H9 (cell line): ENCODE data around the gene TCF15. TPM values are rescaled to one million over a fixed set of nuclear protein-coding genes. Genes with fewer than 3 reads are reported as not detected.

ENCODE experiments used
- DNase-seq: peaks from one replicate; pipeline ENCODE4 v3.0.0-alpha.2; 2017
- H2AFZ ChIP-seq: one replicate; pipeline ENCODE4 v1.6.1; 2013; ENCODE audit warnings: mild to moderate bottlenecking, low read length, control low read depth, moderate library complexity
- H2AK5ac ChIP-seq: 2 replicates; pipeline ENCODE4 v1.6.1; 2013; ENCODE audit warnings: low read length, control low read depth, mixed read lengths; ENCODE audit not compliant: insufficient read length
- H2BK120ac ChIP-seq: one replicate; pipeline ENCODE4 v1.6.1; 2013; ENCODE audit warnings: low read depth, mild to moderate bottlenecking, low read length, control low read depth, inconsistent platforms; ENCODE audit not compliant: poor library complexity, severe bottlenecking
- H2BK12ac ChIP-seq: 2 replicates; pipeline ENCODE4 v1.6.1; 2013; ENCODE audit warnings: low read length, control low read depth, mixed read lengths, low read depth; ENCODE audit not compliant: insufficient read length
- H2BK15ac ChIP-seq: 2 replicates; pipeline ENCODE4 v1.6.1; 2013; ENCODE audit warnings: low read depth, low read length, control low read depth
- H2BK20ac ChIP-seq: one replicate; pipeline ENCODE4 v1.6.1; 2013; ENCODE audit warnings: low read depth, mild to moderate bottlenecking, low read length, control low read depth, inconsistent platforms; ENCODE audit not compliant: poor library complexity, severe bottlenecking
- H2BK5ac ChIP-seq: 2 replicates; pipeline ENCODE4 v1.6.1; 2013; ENCODE audit warnings: low read length, control low read depth, mixed read lengths; ENCODE audit not compliant: insufficient read length
- H3K14ac ChIP-seq: 2 replicates; pipeline ENCODE4 v1.6.1; 2013; ENCODE audit warnings: low read length, control low read depth; ENCODE audit not compliant: insufficient read depth
- H3K18ac ChIP-seq: 2 replicates; pipeline ENCODE4 v1.6.1; 2013; ENCODE audit warnings: low read depth, mild to moderate bottlenecking, mixed read lengths, low read length, control low read depth; ENCODE audit not compliant: insufficient read length
- H3K23ac ChIP-seq: 2 replicates; pipeline ENCODE4 v1.6.1; 2013; ENCODE audit warnings: low read length, control low read depth, mixed read lengths, low read depth; ENCODE audit not compliant: insufficient read length
- H3K23me2 ChIP-seq: 2 replicates; pipeline ENCODE4 v1.6.1; 2013; ENCODE audit warnings: low read depth, mild to moderate bottlenecking, mixed read lengths, low read length, control low read depth; ENCODE audit not compliant: insufficient read length, poor library complexity, severe bottlenecking
- H3K27ac ChIP-seq: 2 replicates; pipeline ENCODE4 v1.5.1; 2013; ENCODE audit warnings: low read length, control low read depth, mixed read lengths, low read depth; ENCODE audit not compliant: insufficient read length
- H3K27me3 ChIP-seq: 2 replicates; pipeline ENCODE4 v1.6.1; 2013; ENCODE audit warnings: low read length, control low read depth, inconsistent platforms; ENCODE audit not compliant: insufficient read depth
- H3K4ac ChIP-seq: 2 replicates; pipeline ENCODE4 v1.6.1; 2013; ENCODE audit warnings: low read depth, mild to moderate bottlenecking, control low read depth, inconsistent platforms, low read length, moderate library complexity
- H3K4me1 ChIP-seq: 2 replicates; pipeline ENCODE4 v1.6.1; 2013; ENCODE audit warnings: low read length, control low read depth, inconsistent platforms; ENCODE audit not compliant: insufficient read depth
- H3K4me2 ChIP-seq: 2 replicates; pipeline ENCODE4 v1.6.1; 2013; ENCODE audit warnings: low read length, control low read depth, mixed read lengths; ENCODE audit not compliant: insufficient read length, insufficient read depth
- H3K56ac ChIP-seq: 2 replicates; pipeline ENCODE4 v1.6.1; 2013; ENCODE audit warnings: low read depth, mild to moderate bottlenecking, mixed read lengths, low read length, control low read depth; ENCODE audit not compliant: insufficient read length
- H3K79me1 ChIP-seq: 2 replicates; pipeline ENCODE4 v1.6.1; 2013; ENCODE audit warnings: low read depth, mild to moderate bottlenecking, moderate library complexity, low read length, control low read depth, inconsistent platforms; ENCODE audit not compliant: insufficient read depth, poor library complexity, severe bottlenecking
- H3K79me2 ChIP-seq: 2 replicates; pipeline ENCODE4 v1.6.1; 2013; ENCODE audit warnings: low read length, control low read depth, inconsistent platforms; ENCODE audit not compliant: insufficient read depth
- H3K9ac ChIP-seq: 2 replicates; pipeline ENCODE4 v1.6.1; 2013; ENCODE audit warnings: low read length, control low read depth, mixed read lengths; ENCODE audit not compliant: insufficient read length; ENCODE audit errors: extremely low read depth
- H3K9me3 ChIP-seq: one replicate; pipeline ENCODE4 v1.6.1; 2013; ENCODE audit warnings: low read depth, low read length, inconsistent platforms; ENCODE audit not compliant: control insufficient read depth
- H3T11ph ChIP-seq: one replicate; pipeline ENCODE4 v1.6.1; 2013; ENCODE audit warnings: mild to moderate bottlenecking, low read length, control low read depth, inconsistent platforms
- H4K20me1 ChIP-seq: one replicate; pipeline ENCODE4 v1.6.1; 2013; ENCODE audit not compliant: control insufficient read depth, insufficient read length, insufficient read depth
- H4K5ac ChIP-seq: 2 replicates; pipeline ENCODE4 v1.6.1; 2013; ENCODE audit warnings: low read depth, mild to moderate bottlenecking, mixed read lengths, low read length, control low read depth; ENCODE audit not compliant: insufficient read length
- H4K8ac ChIP-seq: replicated peaks from 2 replicates; pipeline ENCODE4 v1.6.1; 2013; ENCODE audit warnings: low read length, control low read depth, mixed read lengths, low read depth; ENCODE audit not compliant: insufficient read length
- H4K91ac ChIP-seq: 2 replicates; pipeline ENCODE4 v1.6.1; 2013; ENCODE audit warnings: low read depth, mild to moderate bottlenecking, moderate library complexity, mixed read lengths, low read length, control low read depth; ENCODE audit not compliant: insufficient read length
- H3K27ac Mint-ChIP-seq, 3 experiments: 2 replicates in 2 of 3; 3 replicates in 1 of 3; pipeline ENCODE4 v1.8.0; 2020 to 2021; ENCODE audit warnings: mixed read lengths in 3 of 3, mild to moderate bottlenecking in 1 of 3, moderate library complexity in 1 of 3
- H3K27me3 Mint-ChIP-seq: 2 replicates; pipeline ENCODE4 v1.8.0; 2021; ENCODE audit warnings: low read depth, mild to moderate bottlenecking, moderate library complexity, mixed read lengths
- H3K36me3 Mint-ChIP-seq, 3 experiments: 2 replicates in 2 of 3; 3 replicates in 1 of 3; pipeline ENCODE4 v1.8.0; 2020 to 2021; ENCODE audit warnings: low read depth in 3 of 3, mixed read lengths in 3 of 3; ENCODE audit not compliant: insufficient read depth in 1 of 3
- H3K4me1 Mint-ChIP-seq, 2 experiments: 2 replicates each; pipeline ENCODE4 v1.8.0; 2020; ENCODE audit warnings: mixed read lengths in 2 of 2
- H3K4me3 Mint-ChIP-seq, 2 experiments: 2 replicates in 1 of 2; 3 replicates in 1 of 2; pipeline ENCODE4 v1.8.0; 2020 to 2021; ENCODE audit warnings: mild to moderate bottlenecking in 2 of 2, mixed read lengths in 2 of 2, moderate library complexity in 1 of 2
- H3K9me3 Mint-ChIP-seq, 2 experiments: 2 replicates in 1 of 2; 3 replicates in 1 of 2; pipeline ENCODE4 v1.8.0; 2020; ENCODE audit warnings: mild to moderate bottlenecking in 2 of 2, mixed read lengths in 2 of 2, moderate library complexity in 1 of 2
- WGBS: extraction: QIAGEN DNeasy Blood & Tissue Kit; methylation state at CpG from one replicate; pipeline ENCODE4 v1.1.7; 2013; ENCODE audit warnings: missing lambda C conversion rate, low lambda C conversion rate, mixed read lengths; ENCODE audit not compliant: insufficient read length; ENCODE audit errors: extremely low coverage; 5-methylcytosine and 5-hydroxymethylcytosine counted together
- total RNA-seq: library from RNA; stranded (reverse); gene quantifications from 2 replicates; pipeline ENCODE4 v1.2.1, GENCODE V29; 2021
- TF ChIP-seq, protein P1 (sequence below): fragments of 200-600 bp; sonication (generic); conservative IDR thresholded peaks from 3 replicates; pipeline ENCODE4 v1.8.0; 2021; ENCODE audit warnings: antibody characterized with exemption, mild to moderate bottlenecking

The TCF15 gene
- total RNA-seq, 1 experiment from 2014 or later, result 2.0 TPM

- no peaks in the 10 kb centered on the region for H3K79me1 ChIP-seq
- no peak overlapping the region for H2BK20ac ChIP-seq
- no peak overlapping the region for H4K5ac ChIP-seq
- H3K27me3 ChIP-seq, result no peaks in the 10 kb centered on the region
- H2BK12ac ChIP-seq, result no peak overlapping the region
- H4K20me1 ChIP-seq, result no peaks in the 10 kb centered on the region
- no peak overlapping the region for H3K56ac ChIP-seq
- no peak overlapping the region for H3K14ac ChIP-seq
- H3K27ac ChIP-seq, result no peak overlapping the region
- Mint-ChIP-seq H3K27me3 (peaks cover 2% of the 10 kb centered on the region), H3K4me3 (no peak overlapping the region), H3K36me3 (no peaks in the 10 kb centered on the region), H3K4me1 (peaks cover 6 to 9% of the 10 kb centered on the region in 2 experiments), H3K27ac (no peak overlapping the region), H3K9me3 (no peaks in the 10 kb centered on the region)
- no peak overlapping the region for H3T11ph ChIP-seq
- no peaks in the 10 kb centered on the region for H3K79me2 ChIP-seq
- H2BK120ac ChIP-seq, result no peak overlapping the region
- H2AFZ ChIP-seq, result no peak overlapping the region
- no peak overlapping the region for H3K23ac ChIP-seq
- H3K23me2 ChIP-seq, result no peaks in the 10 kb centered on the region
- no peak overlapping the region for H3K18ac ChIP-seq
- H4K8ac ChIP-seq, result no peak overlapping the region
- no peak overlapping the region for H4K91ac ChIP-seq
- no peak overlapping the region for H2BK15ac ChIP-seq
- H2BK5ac ChIP-seq, result no peak overlapping the region
- H3K4me1 ChIP-seq, result no peaks in the 10 kb centered on the region
- H2AK5ac ChIP-seq, result no peak overlapping the region
- H3K9me3 ChIP-seq, result no peaks in the 10 kb centered on the region
- no peak overlapping the region for H3K4ac ChIP-seq
- TF ChIP-seq, protein P1, sequence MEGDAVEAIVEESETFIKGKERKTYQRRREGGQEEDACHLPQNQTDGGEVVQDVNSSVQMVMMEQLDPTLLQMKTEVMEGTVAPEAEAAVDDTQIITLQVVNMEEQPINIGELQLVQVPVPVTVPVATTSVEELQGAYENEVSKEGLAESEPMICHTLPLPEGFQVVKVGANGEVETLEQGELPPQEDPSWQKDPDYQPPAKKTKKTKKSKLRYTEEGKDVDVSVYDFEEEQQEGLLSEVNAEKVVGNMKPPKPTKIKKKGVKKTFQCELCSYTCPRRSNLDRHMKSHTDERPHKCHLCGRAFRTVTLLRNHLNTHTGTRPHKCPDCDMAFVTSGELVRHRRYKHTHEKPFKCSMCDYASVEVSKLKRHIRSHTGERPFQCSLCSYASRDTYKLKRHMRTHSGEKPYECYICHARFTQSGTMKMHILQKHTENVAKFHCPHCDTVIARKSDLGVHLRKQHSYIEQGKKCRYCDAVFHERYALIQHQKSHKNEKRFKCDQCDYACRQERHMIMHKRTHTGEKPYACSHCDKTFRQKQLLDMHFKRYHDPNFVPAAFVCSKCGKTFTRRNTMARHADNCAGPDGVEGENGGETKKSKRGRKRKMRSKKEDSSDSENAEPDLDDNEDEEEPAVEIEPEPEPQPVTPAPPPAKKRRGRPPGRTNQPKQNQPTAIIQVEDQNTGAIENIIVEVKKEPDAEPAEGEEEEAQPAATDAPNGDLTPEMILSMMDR, result no peak
- no peak for DNase-seq
- H3K4me2 ChIP-seq, result no peak overlapping the region
- no CpG with 5 or more reads among the region's 7 CpGs for WGBS
- no peak overlapping the region for H3K9ac ChIP-seq
Measured at GRCh38 chr20:584971-585301, 25.2 kb downstream of the TCF15 start.
